Measurements from ENCODE around the gene ADNP.

ADNP gene

DNA sequence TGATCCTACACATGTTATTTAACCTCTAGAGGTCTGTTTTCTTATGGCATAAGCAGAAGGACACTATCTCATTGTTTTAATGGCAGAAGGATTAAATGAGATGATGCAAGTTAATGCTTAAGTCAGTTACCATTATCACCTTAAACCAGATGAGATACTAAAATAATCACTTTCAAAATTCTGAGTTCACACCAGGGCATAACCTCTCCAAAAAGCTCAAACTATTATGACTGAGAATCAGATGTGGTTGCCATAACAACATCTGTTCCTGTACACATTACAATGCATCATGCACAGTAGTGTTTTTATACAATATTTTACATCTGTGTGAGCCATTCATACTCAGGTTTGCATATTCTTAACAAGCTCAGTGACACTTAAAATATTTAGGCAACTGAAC lies 10.2 kb downstream of the ADNP start:
- no peaks in the 10 kb centered on the region for H3K27me3 ChIP-seq
- peaks cover 21% of the 10 kb centered on the region for H3K4me1 ChIP-seq
- H3K9me3 ChIP-seq, result no peaks in the 10 kb centered on the region
- no peak for DNase-seq
- no peak overlapping the region for H3K4me3 ChIP-seq (ENCODE audit: low read depth, low read length)
- H3K36me3 ChIP-seq, result peaks cover 58% of the 10 kb centered on the region
- TF ChIP-seq, protein P1, sequence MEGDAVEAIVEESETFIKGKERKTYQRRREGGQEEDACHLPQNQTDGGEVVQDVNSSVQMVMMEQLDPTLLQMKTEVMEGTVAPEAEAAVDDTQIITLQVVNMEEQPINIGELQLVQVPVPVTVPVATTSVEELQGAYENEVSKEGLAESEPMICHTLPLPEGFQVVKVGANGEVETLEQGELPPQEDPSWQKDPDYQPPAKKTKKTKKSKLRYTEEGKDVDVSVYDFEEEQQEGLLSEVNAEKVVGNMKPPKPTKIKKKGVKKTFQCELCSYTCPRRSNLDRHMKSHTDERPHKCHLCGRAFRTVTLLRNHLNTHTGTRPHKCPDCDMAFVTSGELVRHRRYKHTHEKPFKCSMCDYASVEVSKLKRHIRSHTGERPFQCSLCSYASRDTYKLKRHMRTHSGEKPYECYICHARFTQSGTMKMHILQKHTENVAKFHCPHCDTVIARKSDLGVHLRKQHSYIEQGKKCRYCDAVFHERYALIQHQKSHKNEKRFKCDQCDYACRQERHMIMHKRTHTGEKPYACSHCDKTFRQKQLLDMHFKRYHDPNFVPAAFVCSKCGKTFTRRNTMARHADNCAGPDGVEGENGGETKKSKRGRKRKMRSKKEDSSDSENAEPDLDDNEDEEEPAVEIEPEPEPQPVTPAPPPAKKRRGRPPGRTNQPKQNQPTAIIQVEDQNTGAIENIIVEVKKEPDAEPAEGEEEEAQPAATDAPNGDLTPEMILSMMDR (IDR thresholded peaks at IDR 0.05; ENCODE audit: low read depth, low read length), result no peak

DNA sequence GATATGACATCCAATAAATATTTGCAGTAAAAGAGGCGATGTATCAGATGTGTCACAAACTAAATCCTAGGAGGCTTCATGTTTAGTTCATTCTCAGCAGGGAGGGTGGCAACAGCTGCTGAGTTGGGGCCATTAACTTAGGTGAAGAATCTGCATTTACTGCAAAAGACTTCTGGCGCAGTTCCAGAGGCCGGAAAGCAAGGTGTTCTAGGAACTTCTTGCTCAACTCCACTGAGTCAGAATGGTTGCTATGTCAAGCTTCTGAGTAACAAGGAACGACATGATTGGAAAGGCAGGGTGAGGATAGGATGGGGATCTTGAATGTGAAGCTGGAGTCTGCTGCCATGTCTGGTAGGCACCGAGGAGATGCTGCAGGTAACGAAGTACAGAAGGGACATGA lies 11.7 kb downstream of the ADNP start:
- TF ChIP-seq, protein P1 (IDR thresholded peaks at IDR 0.05; ENCODE audit: low read depth, low read length), result no peak
- H3K36me3 ChIP-seq, result peaks cover 48% of the 10 kb centered on the region

DNA sequence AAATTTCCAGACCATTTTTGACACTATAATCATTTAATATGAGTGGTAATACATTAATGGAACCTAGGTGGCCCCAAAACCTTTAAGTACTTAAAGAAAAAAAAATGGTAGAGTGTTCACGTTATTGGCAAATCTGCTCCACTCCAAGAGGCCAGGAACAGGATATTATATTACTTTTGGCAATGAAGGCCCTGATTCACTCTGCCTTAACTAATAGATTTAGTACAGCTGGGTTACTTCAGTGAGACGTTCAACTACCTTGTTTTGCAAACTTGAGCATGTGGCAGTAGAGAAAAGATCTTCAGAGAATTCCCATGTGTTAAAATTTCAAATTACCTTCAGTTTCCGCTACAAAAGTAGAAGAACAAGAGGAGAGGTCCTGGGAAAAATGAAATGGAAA lies 12.8 kb downstream of the ADNP start:
- Histone ChIP-seq H3K27me3 (no peaks in the 10 kb centered on the region), H3K9me3 (no peaks in the 10 kb centered on the region), H3K36me3 (peaks cover 45% of the 10 kb centered on the region), H3K4me1 (peaks cover 41% of the 10 kb centered on the region), H3K4me3 (ENCODE audit: low read depth, low read length) (no peak overlapping the region)
- no peak for DNase-seq
- TF ChIP-seq, protein P1 (IDR thresholded peaks at IDR 0.05; ENCODE audit: low read depth, low read length), result no peak

More for the DNA sequence above, 11.7 kb downstream of the ADNP start:
- Histone ChIP-seq H3K4me1 (peaks cover 32% of the 10 kb centered on the region), H3K9me3 (no peaks in the 10 kb centered on the region), H3K4me3 (ENCODE audit: low read depth, low read length) (no peak overlapping the region), H3K27me3 (no peaks in the 10 kb centered on the region)
- peak; percentile 22 for DNase-seq

DNA sequence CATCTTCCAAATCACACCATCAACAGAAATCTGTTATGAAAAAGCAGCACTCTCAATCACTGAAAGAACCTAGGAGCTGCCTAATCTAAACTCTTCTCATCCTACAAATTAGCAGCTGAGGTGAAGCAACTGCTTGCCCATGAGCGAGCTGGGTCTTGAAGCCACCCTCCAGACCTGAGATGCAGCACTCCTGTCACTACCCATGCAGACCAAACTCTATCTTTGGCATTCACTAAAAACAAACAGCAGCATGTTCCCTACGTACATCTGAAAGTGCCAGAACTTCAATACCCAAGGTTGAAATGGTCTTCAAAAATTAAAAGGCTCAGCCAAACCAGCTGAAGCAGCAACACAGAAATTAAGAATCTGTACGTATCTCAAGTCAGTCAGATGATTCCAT lies 14.3 kb downstream of the ADNP start:
- Histone ChIP-seq H3K4me1 (peaks cover 41% of the 10 kb centered on the region), H3K36me3 (peaks cover 40% of the 10 kb centered on the region), H3K27me3 (no peaks in the 10 kb centered on the region), H3K4me3 (ENCODE audit: low read depth, low read length) (no peak overlapping the region), H3K9me3 (no peaks in the 10 kb centered on the region)
- DNase-seq, result no peak
- TF ChIP-seq, protein P1 (IDR thresholded peaks at IDR 0.05; ENCODE audit: low read depth, low read length), result no peak

DNA sequence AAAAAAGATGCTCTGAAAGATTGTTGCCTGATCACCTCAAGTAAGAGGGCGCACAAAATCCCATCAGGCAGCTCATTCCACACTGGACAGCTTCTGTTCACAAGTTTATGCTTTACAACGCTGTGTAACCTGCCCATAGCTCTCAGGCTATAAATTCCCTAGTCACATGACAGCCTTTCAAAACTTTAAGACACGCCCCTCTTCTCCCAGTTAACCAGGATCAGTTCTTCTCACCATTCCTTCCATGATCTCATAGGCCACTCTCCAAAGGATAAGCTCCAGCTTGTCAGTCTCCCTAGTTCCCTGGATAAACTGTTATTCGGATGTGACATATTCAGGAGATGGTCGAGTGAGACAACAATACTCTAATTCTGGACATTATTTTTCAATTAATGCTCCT lies 15.0 kb downstream of the ADNP start:
- no peaks in the 10 kb centered on the region for H3K27me3 ChIP-seq
- DNase-seq, result peak; percentile 19
- no peaks in the 10 kb centered on the region for H3K9me3 ChIP-seq
- H3K36me3 ChIP-seq, result peaks cover 35% of the 10 kb centered on the region
- TF ChIP-seq, protein P1 (IDR thresholded peaks at IDR 0.05; ENCODE audit: low read depth, low read length), result no peak
- no peak overlapping the region for H3K4me3 ChIP-seq (ENCODE audit: low read depth, low read length)
- peaks cover 41% of the 10 kb centered on the region for H3K4me1 ChIP-seq

DNA sequence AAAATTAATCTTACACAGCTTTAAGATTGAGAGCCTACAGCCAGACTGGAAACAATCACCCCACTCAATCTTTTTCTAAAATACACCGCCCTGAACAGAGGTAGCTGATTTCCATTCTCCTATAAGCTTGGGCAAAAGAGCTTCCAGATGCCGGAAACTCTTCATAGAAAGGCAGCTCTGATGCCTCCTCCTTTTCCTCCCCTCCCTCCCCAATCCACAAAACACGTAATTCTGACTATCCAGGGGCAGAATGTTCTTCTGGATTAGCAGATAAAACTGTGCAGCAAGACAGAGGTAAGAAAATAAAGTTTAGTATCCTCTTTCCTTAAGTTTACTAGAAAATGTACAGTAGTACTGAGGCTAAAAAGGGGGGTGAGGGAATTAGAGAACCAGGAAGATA lies 15.8 kb downstream of the ADNP start:
- no peaks in the 10 kb centered on the region for H3K27me3 ChIP-seq
- H3K36me3 ChIP-seq, result peaks cover 29% of the 10 kb centered on the region
- H3K9me3 ChIP-seq, result no peaks in the 10 kb centered on the region
- no peak for DNase-seq
- no peak overlapping the region for H3K4me3 ChIP-seq (ENCODE audit: low read depth, low read length)
- TF ChIP-seq, protein P1 (IDR thresholded peaks at IDR 0.05; ENCODE audit: low read depth, low read length), result no peak
- peaks cover 41% of the 10 kb centered on the region for H3K4me1 ChIP-seq

All from BE2C (cell line).